IMR-90 (cell line): ENCODE results near the gene UGT2B15. TPM values are rescaled to one million over a fixed set of nuclear protein-coding genes. Genes with fewer than 3 reads are reported as not detected.

ENCODE experiments used
- ATAC-seq: fragments of 200-7000 bp; cut with Tn5 transposase; 2 replicates; pipeline ENCODE4 v1.9.1; 2020; ENCODE audit warnings: low read depth, mild to moderate bottlenecking, moderate library complexity
- BruUV-seq: library from RNA; stranded (reverse); fragments of 400-500 nt; replicated peaks from 2 replicates; lab custom pipeline; 2021; lab: Mats Ljungman, UMichigan
- CTCF ChIA-PET: fragments of 300-600 bp; formaldehyde crosslinking; extraction: SDS; loops from one replicate; lab custom pipeline; 2021; ENCODE audit warnings: antibody characterized with exemption; lab: Yijun Ruan, JAX
- POLR2A ChIA-PET: fragments of 300-600 bp; sonication (Branson Sonifier 250); formaldehyde crosslinking; loops from one replicate; lab custom pipeline; 2022; ENCODE audit warnings: antibody characterized with exemption; ENCODE audit not compliant: unreplicated experiment; lab: Charles Lee
- DNase-seq: peaks from one replicate; pipeline ENCODE4 v3.0.0; 2013
- H2AFZ ChIP-seq: replicated peaks from 2 replicates; pipeline ENCODE3; 2013; ENCODE audit warnings: low read length, mild to moderate bottlenecking; ENCODE audit not compliant: poor library complexity
- H2AK5ac ChIP-seq: 2 replicates; pipeline ENCODE4 v1.6.1; 2013; ENCODE audit warnings: low read depth, low read length, inconsistent platforms
- H2AK9ac ChIP-seq: replicated peaks from 2 replicates; pipeline ENCODE3; 2013; ENCODE audit warnings: mild to moderate bottlenecking, low read depth, low read length, moderate library complexity; ENCODE audit not compliant: poor library complexity
- H2BK120ac ChIP-seq: 2 replicates; pipeline ENCODE4 v1.6.1; 2013; ENCODE audit warnings: low read depth, low read length, inconsistent platforms
- H2BK15ac ChIP-seq: 3 replicates; pipeline ENCODE4 v1.6.1; 2013; ENCODE audit warnings: low read depth, low read length, inconsistent platforms
- H2BK20ac ChIP-seq: 2 replicates; pipeline ENCODE4 v1.6.1; 2013; ENCODE audit warnings: low read depth, mild to moderate bottlenecking, inconsistent platforms, low read length, moderate library complexity
- H2BK5ac ChIP-seq: 2 replicates; pipeline ENCODE4 v1.6.1; 2013; ENCODE audit warnings: mild to moderate bottlenecking, low read depth, low read length, inconsistent platforms; ENCODE audit not compliant: poor library complexity, severe bottlenecking
- H3K14ac ChIP-seq: replicated peaks from 2 replicates; pipeline ENCODE4 v1.6.1; 2013; ENCODE audit warnings: low read depth, low read length, inconsistent platforms
- H3K18ac ChIP-seq: 2 replicates; pipeline ENCODE4 v1.6.1; 2013; ENCODE audit warnings: low read depth, low read length, control low read depth
- H3K23ac ChIP-seq: 2 replicates; pipeline ENCODE4 v1.6.1; 2013; ENCODE audit warnings: low read depth, low read length, inconsistent platforms
- H3K27ac ChIP-seq: 2 replicates; pipeline ENCODE4 v1.5.1; 2013; ENCODE audit warnings: mild to moderate bottlenecking, control low read depth, low read length; ENCODE audit not compliant: insufficient read depth
- H3K27me3 ChIP-seq: 2 replicates; pipeline ENCODE4 v1.6.1; 2013; ENCODE audit warnings: low read length; ENCODE audit not compliant: control insufficient read depth, insufficient read depth
- H3K36me3 ChIP-seq: 2 replicates; pipeline ENCODE4 v1.6.1; 2013; ENCODE audit warnings: low read length, mixed read lengths; ENCODE audit not compliant: control insufficient read depth, insufficient read depth
- H3K4ac ChIP-seq: 2 replicates; pipeline ENCODE4 v1.6.1; 2013; ENCODE audit warnings: low read depth, low read length, inconsistent platforms
- H3K4me1 ChIP-seq: 2 replicates; pipeline ENCODE4 v1.6.1; 2013; ENCODE audit warnings: low read length, mixed read lengths; ENCODE audit not compliant: control insufficient read depth, insufficient read depth
- H3K4me2 ChIP-seq: 2 replicates; pipeline ENCODE4 v1.6.1; 2013; ENCODE audit warnings: low read depth, mild to moderate bottlenecking, control low read depth, low read length, moderate library complexity
- H3K4me3 ChIP-seq: 2 replicates; pipeline ENCODE4 v1.5.1; 2013; ENCODE audit warnings: low read depth, mild to moderate bottlenecking, control low read depth, low read length, moderate library complexity; ENCODE audit not compliant: insufficient read depth
- H3K56ac ChIP-seq: 2 replicates; pipeline ENCODE4 v1.6.1; 2013; ENCODE audit warnings: low read length, inconsistent platforms; ENCODE audit not compliant: insufficient read depth; ENCODE audit errors: extremely low read depth
- H3K79me1 ChIP-seq, 2 experiments: 2 replicates each; pipeline ENCODE4 v1.6.1; 2013; ENCODE audit warnings: low read length in 2 of 2, inconsistent platforms in 1 of 2, low read depth in 1 of 2
- H3K9ac ChIP-seq: 2 replicates; pipeline ENCODE4 v1.6.1; 2013; ENCODE audit warnings: low read depth, low read length, control low read depth
- H3K9me1 ChIP-seq: 2 replicates; pipeline ENCODE4 v1.6.1; 2013; ENCODE audit warnings: low read length, inconsistent platforms; ENCODE audit not compliant: insufficient read depth
- H3K9me3 ChIP-seq: 2 replicates; pipeline ENCODE4 v1.6.1; 2013; ENCODE audit warnings: low read length; ENCODE audit not compliant: control insufficient read depth, insufficient read depth
- H4K20me1 ChIP-seq: 2 replicates; pipeline ENCODE4 v1.6.1; 2013; ENCODE audit warnings: low read length, inconsistent platforms; ENCODE audit not compliant: insufficient read depth
- H4K5ac ChIP-seq: 2 replicates; pipeline ENCODE4 v1.6.1; 2013; ENCODE audit warnings: mild to moderate bottlenecking, low read depth, low read length, control low read depth
- H4K8ac ChIP-seq, 2 experiments: 2 replicates each; pipeline ENCODE4 v1.6.1; 2013; ENCODE audit warnings: low read depth in 2 of 2, low read length in 2 of 2, control low read depth in 1 of 2, inconsistent platforms in 1 of 2
- H4K91ac ChIP-seq: 2 replicates; pipeline ENCODE4 v1.6.1; 2013; ENCODE audit warnings: low read depth, low read length, inconsistent platforms; ENCODE audit not compliant: insufficient read depth
- BHLHE40 ChIP-seq: fragments of 150-350 bp; IDR thresholded peaks from 2 replicates; pipeline ENCODE4 v1.6.1; 2016; ENCODE audit warnings: mild to moderate bottlenecking, low read depth, low read length
- CEBPB ChIP-seq: IDR thresholded peaks from 2 replicates; pipeline ENCODE4 v1.6.1; 2012; ENCODE audit warnings: low read depth, low read length, improper control_type of control experiment
- CHD1 ChIP-seq: IDR thresholded peaks from 2 replicates; pipeline ENCODE4 v1.6.1; 2012; ENCODE audit warnings: low read depth, low read length, improper control_type of control experiment
- ELK1 ChIP-seq: fragments of 150-350 bp; IDR thresholded peaks from 2 replicates; pipeline ENCODE4 v1.6.1; 2016; ENCODE audit warnings: low read depth, mild to moderate bottlenecking, low read length, moderate library complexity, borderline replicate concordance
- FOS ChIP-seq: fragments of 150-350 bp; IDR thresholded peaks from 2 replicates; pipeline ENCODE4 v1.6.1; 2016; ENCODE audit warnings: low read depth, low read length
- MAFK ChIP-seq: IDR thresholded peaks from 2 replicates; pipeline ENCODE4 v1.6.1; 2012; ENCODE audit warnings: low read depth, low read length, improper control_type of control experiment
- MAZ ChIP-seq: IDR thresholded peaks from 2 replicates; pipeline ENCODE4 v1.6.1; 2012; ENCODE audit warnings: low read depth, mild to moderate bottlenecking, low read length, improper control_type of control experiment, moderate library complexity, borderline replicate concordance
- MXI1 ChIP-seq: IDR thresholded peaks from 2 replicates; pipeline ENCODE4 v1.6.1; 2012; ENCODE audit warnings: low read depth, mild to moderate bottlenecking, low read length, moderate library complexity, borderline replicate concordance
- NFE2L2 ChIP-seq: fragments of 150-350 bp; IDR thresholded peaks from 2 replicates; pipeline ENCODE4 v1.6.1; 2016; ENCODE audit warnings: low read depth, mild to moderate bottlenecking, low read length
- POLR2A ChIP-seq: IDR thresholded peaks from 2 replicates; pipeline ENCODE4 v1.6.1; 2012; ENCODE audit warnings: mild to moderate bottlenecking, low read depth, low read length
- RAD21 ChIP-seq: IDR thresholded peaks from 2 replicates; pipeline ENCODE4 v1.6.1; 2012; ENCODE audit warnings: low read length, improper control_type of control experiment
- RCOR1 ChIP-seq: IDR thresholded peaks from 2 replicates; pipeline ENCODE4 v1.6.1; 2012; ENCODE audit warnings: mild to moderate bottlenecking, low read length, improper control_type of control experiment; ENCODE audit not compliant: insufficient replicate concordance
- RFX5 ChIP-seq: IDR thresholded peaks from 2 replicates; pipeline ENCODE4 v1.8.0; 2012; ENCODE audit warnings: low read depth, mild to moderate bottlenecking, low read length, moderate library complexity
- SMC3 ChIP-seq: fragments of 150-350 bp; IDR thresholded peaks from 2 replicates; pipeline ENCODE4 v1.6.1; 2016; ENCODE audit warnings: low read depth, mild to moderate bottlenecking, antibody characterized with exemption, low read length, moderate library complexity
- dilution Hi-C: fragments of 300-500 bp; cut with HindIII; formaldehyde crosslinking; loops from one replicate; pipeline ENCODE4 v1.14.3; 2018; ENCODE audit warnings: low sequenced_read_pairs; ENCODE audit not compliant: unreplicated experiment
- in situ Hi-C: fragments of 300-500 bp; cut with MboI; formaldehyde crosslinking; loops from 3 replicates; pipeline ENCODE4 v1.14.3; 2019; ENCODE audit warnings: low sequenced_read_pairs, inconsistent platforms, mixed read lengths
- intact Hi-C: fragments of 100-400 bp; cut with micrococcal nuclease; formaldehyde crosslinking; loops from 2 replicates; pipeline ENCODE4 v1.10.0; 2022
- polyA plus RNA-seq, 3 experiments: library from polyadenylated mRNA; depleted of rRNA; stranded (reverse); fragments of >200 nt; gene quantifications; 2 replicates each; pipeline ENCODE4 v1.2.3, GENCODE V29; 2012; ENCODE audit warnings: low replicate concordance in 1 of 3
- total RNA-seq: library from RNA; depleted of rRNA; stranded (reverse); fragments of >200 nt; gene quantifications from 2 replicates; pipeline ENCODE4 v1.2.3, GENCODE V29; 2012
- TF ChIP-seq, protein P1 (sequence below): conservative IDR thresholded peaks from 2 replicates; pipeline ENCODE4 v1.5.1; 2012; ENCODE audit warnings: mild to moderate bottlenecking, low read depth, low read length, improper control_type of control experiment
- TF ChIP-seq, protein P2 (sequence below): fragments of 150-350 bp; IDR thresholded peaks from 2 replicates; pipeline ENCODE4 v1.6.1; 2017; ENCODE audit warnings: mild to moderate bottlenecking, antibody characterized with exemption, low read length, low read depth

Gene UGT2B15
- total and polyA plus RNA-seq, 2 of the 4 experiments (the other 2 are of a cell fraction): not detected

DNA sequence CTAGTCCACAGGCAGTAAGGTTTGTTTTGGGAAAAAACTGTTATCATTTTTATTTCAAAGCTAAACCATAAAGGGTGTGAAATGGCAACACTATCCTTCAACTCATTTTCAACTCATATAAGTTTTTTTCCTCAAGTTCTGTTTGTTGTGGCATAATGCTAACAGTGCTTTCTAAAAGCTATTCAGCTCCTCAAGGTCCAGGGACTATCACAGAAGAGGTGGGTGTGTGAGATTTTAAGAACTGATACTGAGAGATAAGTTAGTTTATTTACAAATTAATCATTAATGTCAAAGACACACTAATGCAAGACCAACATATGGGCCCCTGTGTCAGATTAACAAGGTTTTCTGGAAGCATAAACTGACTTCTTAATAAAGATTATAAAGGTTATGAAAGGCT lies 11.8 kb downstream of the UGT2B15 start:
- no peak overlapping the region for H2BK120ac ChIP-seq
- intact Hi-C loops: no loop called here
- H4K20me1 ChIP-seq: no peaks in the 10 kb centered on the region
- no peak overlapping the region for H2BK15ac ChIP-seq
- no peak overlapping the region for H3K23ac ChIP-seq
- DNase-seq: no peak
- H3K4me3 ChIP-seq: no peak overlapping the region
- no peaks in the 10 kb centered on the region for H3K9me3 ChIP-seq
- H3K4me1 ChIP-seq: no peaks in the 10 kb centered on the region
- no TSS peak for BruUV-seq
- no peak overlapping the region for H4K91ac ChIP-seq
- in situ Hi-C loops: no loop called here
- H3K18ac ChIP-seq: no peak overlapping the region
- H3K56ac ChIP-seq: no peak overlapping the region
- ChIA-PET POLR2A (no interaction called here), CTCF (no interaction called here)
- no peak overlapping the region for H2BK5ac ChIP-seq
- TF ChIP-seq FOS: no peak
- no peak for TF ChIP-seq ELK1
- TF ChIP-seq POLR2A: no peak
- no peak for TF ChIP-seq MAFK
- TF ChIP-seq CHD1: no peak
- TF ChIP-seq, protein P1, sequence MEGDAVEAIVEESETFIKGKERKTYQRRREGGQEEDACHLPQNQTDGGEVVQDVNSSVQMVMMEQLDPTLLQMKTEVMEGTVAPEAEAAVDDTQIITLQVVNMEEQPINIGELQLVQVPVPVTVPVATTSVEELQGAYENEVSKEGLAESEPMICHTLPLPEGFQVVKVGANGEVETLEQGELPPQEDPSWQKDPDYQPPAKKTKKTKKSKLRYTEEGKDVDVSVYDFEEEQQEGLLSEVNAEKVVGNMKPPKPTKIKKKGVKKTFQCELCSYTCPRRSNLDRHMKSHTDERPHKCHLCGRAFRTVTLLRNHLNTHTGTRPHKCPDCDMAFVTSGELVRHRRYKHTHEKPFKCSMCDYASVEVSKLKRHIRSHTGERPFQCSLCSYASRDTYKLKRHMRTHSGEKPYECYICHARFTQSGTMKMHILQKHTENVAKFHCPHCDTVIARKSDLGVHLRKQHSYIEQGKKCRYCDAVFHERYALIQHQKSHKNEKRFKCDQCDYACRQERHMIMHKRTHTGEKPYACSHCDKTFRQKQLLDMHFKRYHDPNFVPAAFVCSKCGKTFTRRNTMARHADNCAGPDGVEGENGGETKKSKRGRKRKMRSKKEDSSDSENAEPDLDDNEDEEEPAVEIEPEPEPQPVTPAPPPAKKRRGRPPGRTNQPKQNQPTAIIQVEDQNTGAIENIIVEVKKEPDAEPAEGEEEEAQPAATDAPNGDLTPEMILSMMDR: no peak
- TF ChIP-seq MAZ: no peak
- TF ChIP-seq NFE2L2: no peak
- no peak for TF ChIP-seq RFX5
- no peak for TF ChIP-seq RAD21
- no peak for TF ChIP-seq SMC3
- no peak for TF ChIP-seq BHLHE40
- TF ChIP-seq CEBPB: no peak
- no peak for TF ChIP-seq RCOR1
- TF ChIP-seq, protein P2, sequence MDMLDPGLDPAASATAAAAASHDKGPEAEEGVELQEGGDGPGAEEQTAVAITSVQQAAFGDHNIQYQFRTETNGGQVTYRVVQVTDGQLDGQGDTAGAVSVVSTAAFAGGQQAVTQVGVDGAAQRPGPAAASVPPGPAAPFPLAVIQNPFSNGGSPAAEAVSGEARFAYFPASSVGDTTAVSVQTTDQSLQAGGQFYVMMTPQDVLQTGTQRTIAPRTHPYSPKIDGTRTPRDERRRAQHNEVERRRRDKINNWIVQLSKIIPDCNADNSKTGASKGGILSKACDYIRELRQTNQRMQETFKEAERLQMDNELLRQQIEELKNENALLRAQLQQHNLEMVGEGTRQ: no peak
- TF ChIP-seq MXI1: no peak
- H3K4me2 ChIP-seq: no peak overlapping the region
- no peak overlapping the region for H3K27ac ChIP-seq
- no peak overlapping the region for H3K14ac ChIP-seq
- no peak overlapping the region for H2BK20ac ChIP-seq
- dilution Hi-C loops: no loop called here
- no peak overlapping the region for H3K9ac ChIP-seq
- H3K36me3 ChIP-seq: no peaks in the 10 kb centered on the region
- no peak overlapping the region for H2AK9ac ChIP-seq
- no peaks in the 10 kb centered on the region for H3K9me1 ChIP-seq
- no peak overlapping the region for H3K4ac ChIP-seq
- H2AFZ ChIP-seq: no peak overlapping the region
- H4K8ac ChIP-seq: no peak overlapping the region
- no peak overlapping the region for H2AK5ac ChIP-seq
- H3K79me1 ChIP-seq: no peaks in the 10 kb centered on the region
- no peak for ATAC-seq
- no peaks in the 10 kb centered on the region for H3K27me3 ChIP-seq
- H4K5ac ChIP-seq: no peak overlapping the region
